HepG2 (cell line): ENCODE data around the gene SACS. TPM values are rescaled to one million over a fixed set of nuclear protein-coding genes. Genes with fewer than 3 reads are reported as not detected.
"Not testable (repeated sequence)": the region's sequence is repeated elsewhere in the genome, so short reads cannot be mapped to it uniquely, and the experiment has no call there.

Experiments used
- ATAC-seq: fragments of 200-7000 bp; cut with Tn5 transposase; 3 replicates; pipeline ENCODE4 v1.9.1; 2020; ENCODE audit warnings: mild to moderate bottlenecking, moderate library complexity
- BruUV-seq: library from RNA; stranded (reverse); fragments of 400-500 nt; replicated peaks from 2 replicates; lab custom pipeline; 2021; lab: Mats Ljungman, UMichigan
- CTCF ChIA-PET: fragments of 300-600 bp; formaldehyde crosslinking; extraction: SDS; loops from one replicate; lab custom pipeline; 2021; ENCODE audit warnings: low total read pairs, inconsistent platforms, low intra/inter-chr PET ratio; lab: Yijun Ruan, JAX
- POLR2A ChIA-PET: fragments of 350-600 bp; sonication (Branson Sonifier 250); formaldehyde crosslinking; loops from one replicate; lab custom pipeline; 2020; ENCODE audit warnings: antibody characterized with exemption, inconsistent platforms; lab: Yijun Ruan, JAX
- DNase-seq: peaks from one replicate; pipeline ENCODE4 v3.0.0-alpha.2; 2015; ENCODE audit warnings: low spot score
- FAIRE-seq: peaks from 3 replicates; lab custom pipeline; 2011; peaks lifted over from hg19 to GRCh38; lab: Jason Lieb, UNC
- H2AFZ ChIP-seq: one replicate; pipeline ENCODE4 v1.6.1; 2011; ENCODE audit warnings: low read length, inconsistent platforms
- H3K27ac ChIP-seq: fragments of 300-600 bp; 3 replicates; pipeline ENCODE4 v1.8.0; 2011; ENCODE audit warnings: mixed run types, mild to moderate bottlenecking, mixed read lengths, low read length, inconsistent platforms; ENCODE audit not compliant: insufficient read depth; ENCODE audit errors: extremely low read length
- H3K27me3 ChIP-seq, 2 experiments: fragments of 200-600 bp in 1 of 2; 2 replicates in 1 of 2; 3 replicates in 1 of 2; pipeline versions ENCODE4 v1.6.0 to v1.8.0; 2011; ENCODE audit warnings: low read length in 2 of 2, mild to moderate bottlenecking in 2 of 2, moderate library complexity in 2 of 2, inconsistent platforms in 1 of 2; ENCODE audit not compliant: insufficient read depth in 2 of 2, control insufficient read depth in 1 of 2
- H3K36me3 ChIP-seq, 2 experiments: fragments of 200-600 bp in 1 of 2; replicated peaks in 1 of 2; 2 replicates in 1 of 2; 3 replicates in 1 of 2; pipeline versions ENCODE4 v1.5.1 to v1.8.0; 2011; ENCODE audit warnings: low read length in 2 of 2, inconsistent platforms in 1 of 2; ENCODE audit not compliant: insufficient read depth in 2 of 2, control insufficient read depth in 1 of 2
- H3K4me1 ChIP-seq: 2 replicates; pipeline ENCODE4 v1.5.1; 2012; ENCODE audit warnings: low read length, inconsistent platforms; ENCODE audit not compliant: insufficient read depth
- H3K4me2 ChIP-seq: 2 replicates; pipeline ENCODE4 v1.6.0; 2011; ENCODE audit warnings: low read depth, low read length, inconsistent platforms
- H3K4me3 ChIP-seq, 3 experiments: fragments of 200-600 bp in 1 of 3; sonication (generic), shearing (Covaris generic) in 1 of 3; replicated peaks in 1 of 3; 2 replicates each; pipeline ENCODE4 v1.5.1; 2011 to 2016; ENCODE audit warnings: low read length in 3 of 3, inconsistent platforms in 2 of 3, low read depth in 2 of 3, mild to moderate bottlenecking in 2 of 3, control low read depth in 1 of 3, mixed read lengths in 1 of 3; ENCODE audit not compliant: insufficient read depth in 1 of 3
- H3K79me2 ChIP-seq: one replicate; pipeline ENCODE4 v1.6.1; 2011; ENCODE audit warnings: low read length, inconsistent platforms; ENCODE audit not compliant: insufficient read depth
- H3K9ac ChIP-seq: 2 replicates; pipeline ENCODE4 v1.6.0; 2011; ENCODE audit warnings: mild to moderate bottlenecking, low read depth, low read length, inconsistent platforms; ENCODE audit not compliant: insufficient read depth
- H3K9me3 ChIP-seq: 2 replicates; pipeline ENCODE4 v1.5.1; 2012; ENCODE audit warnings: mild to moderate bottlenecking, low read length
- H4K20me1 ChIP-seq: 2 replicates; pipeline ENCODE4 v1.6.0; 2011; ENCODE audit warnings: inconsistent platforms, mild to moderate bottlenecking, low read length, moderate library complexity; ENCODE audit not compliant: insufficient read depth
- ATF7-NPFF ChIP-seq: sonication (generic); formaldehyde crosslinking; IDR thresholded peaks from 2 replicates; pipeline ENCODE4 v1.8.1; 2023; ENCODE audit warnings: mild to moderate bottlenecking, low read depth, missing genetic modification reagents, moderate library complexity
- FOXO1 ChIP-seq: sonication (generic); formaldehyde crosslinking; IDR thresholded peaks from 2 replicates; pipeline ENCODE4 v1.4.0; 2020; ENCODE audit warnings: missing genetic modification reagents
- GABPA ChIP-seq, 2 experiments: IDR thresholded peaks; 2 replicates each; pipeline ENCODE4 v1.6.1; 2011 to 2016; ENCODE audit warnings: low read depth in 2 of 2, low read length in 1 of 2, missing biosample characterization in 1 of 2, missing genetic modification characterization in 1 of 2
- GATAD1 ChIP-seq: IDR thresholded peaks from 2 replicates; pipeline ENCODE4 v1.6.1; 2016; ENCODE audit warnings: missing genetic modification reagents, missing compliant biosample characterization
- GLI4 ChIP-seq: sonication (generic); formaldehyde crosslinking; IDR thresholded peaks from 2 replicates; pipeline ENCODE4 v1.5.1; 2020; ENCODE audit warnings: missing genetic modification reagents, mild to moderate bottlenecking, moderate library complexity, borderline replicate concordance
- HMG20A ChIP-seq: IDR thresholded peaks from 2 replicates; pipeline ENCODE4 v1.6.1; 2016; ENCODE audit warnings: borderline replicate concordance
- JUN ChIP-seq: sonication (generic); formaldehyde crosslinking; IDR thresholded peaks from 2 replicates; pipeline ENCODE4 v1.4.0; 2020; ENCODE audit warnings: mild to moderate bottlenecking, missing genetic modification reagents
- KDM3A ChIP-seq: IDR thresholded peaks from 2 replicates; pipeline ENCODE4 v1.6.1; 2018; ENCODE audit warnings: low read depth, missing compliant biosample characterization
- MBNL3 ChIP-seq: fragments of 250-450 bp; sonication (Bioruptor Pico); conservative IDR thresholded peaks from 2 replicates; pipeline ENCODE4 v1.8.0; 2022; ENCODE audit warnings: mild to moderate bottlenecking, inconsistent platforms
- RFX1 ChIP-seq: fragments of 450-650 bp; IDR thresholded peaks from 2 replicates; pipeline ENCODE4 v1.6.1; 2017
- ZFP36L1 ChIP-seq: sonication (generic); formaldehyde crosslinking; IDR thresholded peaks from 2 replicates; pipeline ENCODE4 v1.8.0; 2022; ENCODE audit warnings: mild to moderate bottlenecking, missing genetic modification reagents, moderate library complexity
- ZNF225 ChIP-seq: sonication (generic); formaldehyde crosslinking; IDR thresholded peaks from 2 replicates; pipeline ENCODE4 v1.4.0; 2020; ENCODE audit warnings: mild to moderate bottlenecking, missing genetic modification reagents
- ZNF746 ChIP-seq: sonication (generic); formaldehyde crosslinking; IDR thresholded peaks from 2 replicates; pipeline ENCODE4 v1.8.0; 2022; ENCODE audit warnings: mild to moderate bottlenecking, missing genetic modification reagents
- ZNF775 ChIP-seq: sonication (generic); formaldehyde crosslinking; IDR thresholded peaks from 2 replicates; pipeline ENCODE4 v1.4.0; 2020; ENCODE audit warnings: missing genetic modification reagents, mild to moderate bottlenecking, moderate library complexity, borderline replicate concordance
- ZNF780A ChIP-seq: sonication (generic); formaldehyde crosslinking; IDR thresholded peaks from 2 replicates; pipeline ENCODE4 v1.8.0; 2022; ENCODE audit warnings: mild to moderate bottlenecking, missing genetic modification reagents, moderate library complexity
- ZNF781 ChIP-seq: sonication (generic); formaldehyde crosslinking; IDR thresholded peaks from 2 replicates; pipeline ENCODE4 v1.5.1; 2020; ENCODE audit warnings: borderline replicate concordance, mild to moderate bottlenecking, missing genetic modification reagents; ENCODE audit errors: not compliant biosample characterization
- WGBS: methylation state at CpG from one replicate; pipeline ENCODE4 v1.1.6; 2017; ENCODE audit warnings: low lambda C conversion rate; 5-methylcytosine and 5-hydroxymethylcytosine counted together
- in situ Hi-C: cut with HindIII; loops from 2 replicates; pipeline ENCODE4 v1.10.0; 2017; ENCODE audit warnings: low pct_unique_long_range_greater_than_20kb; ENCODE audit not compliant: extremely low pct_ligation_motif_present
- intact Hi-C: fragments of 100-400 bp; cut with micrococcal nuclease; formaldehyde crosslinking; loops from one replicate; pipeline ENCODE4 v1.10.0; 2022; ENCODE audit not compliant: unreplicated experiment
- polyA plus RNA-seq, 8 experiments: library from polyadenylated mRNA; depleted of rRNA in 3 of 8; stranded (reverse) in 7 of 8; unstranded in 1 of 8; fragments of >200 nt; fragmentation: Illumina TruSeq in 4 of 8; extraction: Trizol in 4 of 8; gene quantifications; 2 replicates each; pipeline versions ENCODE4 v1.2.1 to v1.2.3, GENCODE V29; 2011 to 2016; ENCODE audit warnings: low read depth in 4 of 8, missing spikeins in 1 of 8, mixed read lengths in 1 of 8; ENCODE audit not compliant: insufficient read depth in 1 of 8
- total RNA-seq, 5 experiments: library from RNA; depleted of rRNA; stranded (reverse); fragments of >200 nt; fragmentation: Illumina TruSeq; extraction: Trizol; gene quantifications; 2 replicates each; pipeline ENCODE4 v1.2.3, GENCODE V29; 2016; ENCODE audit warnings: low read depth in 1 of 5

The SACS gene
- total and polyA plus RNA-seq, 2 of the 13 experiments (the other 11 are each of a cell fraction or from before 2014, with no cell fraction given), result 4.0 to 15.7 TPM

- TF ChIP-seq FOXO1 (CRISPR knock-in tag) (no peak), ZFP36L1 (CRISPR knock-in tag) (no peak), ZNF775 (CRISPR knock-in tag) (no peak)
Measured at GRCh38 chr13:23440821-23441618, 7.5 kb upstream of the SACS start (continued).

GRCh38 chr13:23440324-23440723 lies 6.8 kb upstream of the SACS start:
- WGBS, result 35% methylated on average over 6 of the region's 6 CpGs

DNA sequence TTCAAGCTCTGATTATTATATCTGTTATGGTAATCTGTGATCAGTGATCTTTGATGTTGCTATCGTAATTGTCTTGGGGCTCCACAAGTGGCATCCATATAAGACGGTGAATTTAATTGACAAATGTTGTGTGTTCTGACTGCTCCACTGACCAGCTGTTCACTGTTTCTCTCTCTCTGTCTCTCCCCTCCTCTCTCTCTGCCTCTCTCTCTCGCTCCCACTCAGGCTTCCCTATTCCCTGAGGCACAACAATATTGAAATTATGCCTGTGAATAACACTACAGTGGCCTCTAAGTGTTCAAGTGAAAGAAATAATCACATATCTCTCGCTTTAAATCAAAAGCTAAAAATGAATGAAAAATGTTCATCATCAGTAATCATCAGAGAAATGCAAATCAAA lies 4.4 kb upstream of the SACS start:
- Histone ChIP-seq H3K9me3 (no peaks in the 10 kb centered on the region), H4K20me1 (no peaks in the 10 kb centered on the region), H3K36me3 (no peaks in the 10 kb centered on the region; a peak in 1 of 5 replicates), H3K4me3 (no peak overlapping the region), H3K4me2 (no peak overlapping the region), H3K27ac (no peak overlapping the region), H3K79me2 (no peaks in the 10 kb centered on the region), H3K27me3 (peaks cover 0 to 11% of the 10 kb centered on the region in 2 experiments; a peak in 3 of 5 replicates), H3K9ac (no peak overlapping the region), H2AFZ (no peak overlapping the region), H3K4me1 (0 out of 2 replicates have a peak, but pooled peaks cover 4% of the 10 kb centered on the region)
- intact Hi-C loops, result no loop called here
- WGBS, result 22% methylated on average over 4 of the region's 4 CpGs
- ChIA-PET CTCF (no interaction called here), POLR2A (no interaction called here)
- FAIRE-seq (no peak), DNase-seq (no peak), ATAC-seq (no peak)
- no TSS peak for BruUV-seq
- no peak for TF ChIP-seq ATF7-NPFF (CRISPR knock-in tag)
- no peak for TF ChIP-seq HMG20A (CRISPR knock-in tag)
- TF ChIP-seq GLI4 (CRISPR knock-in tag), result no peak
- TF ChIP-seq JUN, result no peak
- TF ChIP-seq ZNF781 (CRISPR knock-in tag), result no peak
- no peak for TF ChIP-seq ZNF746 (CRISPR knock-in tag)
- TF ChIP-seq MBNL3 (CRISPR knock-in tag), result no peak
- TF ChIP-seq KDM3A (CRISPR knock-in tag), result no peak
- TF ChIP-seq GABPA (IDR thresholded peaks at IDR 0.05; ENCODE audit: low read depth, low read length), result no peak
- TF ChIP-seq GABPA (CRISPR knock-in tag; IDR thresholded peaks at IDR 0.05; ENCODE audit: low read depth), result no peak
- no peak for TF ChIP-seq GATAD1 (CRISPR knock-in tag)
- TF ChIP-seq ZNF225 (CRISPR knock-in tag), result no peak
- no peak for TF ChIP-seq RFX1
- no peak for TF ChIP-seq ZNF780A
- in situ Hi-C loops, result no loop called here

More at GRCh38 chr13:23440324-23440723, 6.8 kb upstream of the SACS start:
- CTCF ChIA-PET, DNase-seq, H3K36me3 ChIP-seq, H3K4me2 ChIP-seq, H2AFZ ChIP-seq, H3K9me3 ChIP-seq, H3K27me3 ChIP-seq, H3K4me1 ChIP-seq, H3K27ac ChIP-seq, POLR2A ChIA-PET, in situ Hi-C loops, ATAC-seq, BruUV-seq, H3K79me2 ChIP-seq, H3K9ac ChIP-seq, intact Hi-C loops, FAIRE-seq, H3K4me3 ChIP-seq, H4K20me1 ChIP-seq: not testable (repeated sequence)
